Measurements from ENCODE around the gene KCTD6. TPM values are rescaled to one million over a fixed set of nuclear protein-coding genes. Genes with fewer than 3 reads are reported as not detected.

KCTD6 gene
- polyA plus RNA-seq, 1 experiment, result 13.7 TPM

DNA sequence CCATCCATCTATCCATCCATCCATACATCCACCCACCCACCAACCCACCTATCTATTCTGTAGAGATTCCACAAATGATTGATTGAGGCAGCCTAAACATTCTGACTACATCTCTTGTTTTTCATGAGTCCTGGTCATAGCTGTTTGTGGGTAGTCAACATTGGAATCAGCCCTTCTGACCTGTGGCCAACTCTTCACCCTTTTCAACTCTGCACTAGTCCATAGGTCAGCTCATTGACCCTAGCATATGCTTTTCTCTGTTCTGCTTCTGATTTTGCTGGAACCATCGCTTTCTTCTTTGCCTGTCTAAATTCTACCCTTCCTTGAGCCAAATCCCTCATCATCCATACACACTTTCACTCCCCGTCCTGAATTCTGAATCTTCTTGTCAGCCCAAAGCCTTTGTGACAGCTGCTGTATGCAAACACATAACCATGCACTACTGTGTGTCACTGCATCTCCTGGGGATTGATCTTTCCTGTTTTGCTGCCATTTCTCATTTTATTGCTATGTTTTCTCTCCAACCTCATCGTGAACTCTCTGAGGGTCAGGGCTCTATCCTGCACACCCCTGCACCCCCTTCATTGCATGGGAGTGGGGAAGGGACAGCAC, 16.8 kb upstream of the KCTD6 start:
- Histone ChIP-seq H3K27ac (ENCODE audit: low read depth, low read length) (no peak overlapping the region), H3K4me3 (ENCODE audit: low read depth, low read length) (no peak overlapping the region), H3K9me3 (ENCODE audit: control insufficient read depth, insufficient read depth, low read length) (peaks cover 2% of the 10 kb centered on the region; the same call in 1 of the 2 replicates), H3K27me3 (ENCODE audit: control insufficient read depth, insufficient read depth, low read length) (peaks cover 2% of the 10 kb centered on the region)
- ChIA-PET CTCF (interaction anchor here (1.1 to 1.2 kb wide), 2 partner anchors 11 to 169 kb away, joined by 3 to 5 read pairs; partner anchors contain the start of genes HTD2 and RPP14), POLR2A (no interaction called here)
- no peak for DNase-seq (ENCODE audit: low read depth, low spot score)
- TF ChIP-seq CTCF (IDR thresholded peaks at IDR 0.05; ENCODE audit: low read depth, low read length), result no peak

- Histone ChIP-seq H3K4me3 (ENCODE audit: low read depth, low read length) (no peak overlapping the region), H3K27me3 (ENCODE audit: control insufficient read depth, insufficient read depth, low read length) (peaks cover 2% of the 10 kb centered on the region), H3K27ac (ENCODE audit: low read depth, low read length) (no peak overlapping the region), H3K9me3 (ENCODE audit: control insufficient read depth, insufficient read depth, low read length) (peaks cover 6% of the 10 kb centered on the region)
- TF ChIP-seq CTCF (IDR thresholded peaks at IDR 0.05; ENCODE audit: low read depth, low read length), result no peak
- CTCF ChIA-PET, result no interaction called here
- DNase-seq (ENCODE audit: low read depth, low spot score), result no peak
- POLR2A ChIA-PET, result no interaction called here
Observed at GRCh38 chr3:58478781-58479180, 13.1 kb upstream of the KCTD6 start.

- peaks cover 2% of the 10 kb centered on the region for H3K27me3 ChIP-seq (ENCODE audit: control insufficient read depth, insufficient read depth, low read length)
- H3K4me3 ChIP-seq (ENCODE audit: low read depth, low read length), result no peak overlapping the region
- CTCF ChIA-PET, result interaction anchor here (1.6 to 4.0 kb wide), 2 partner anchors 11 to 17 kb away, joined by 5 to 16 read pairs; partner anchors contain the start of gene KCTD6
- no peak overlapping the region for H3K27ac ChIP-seq (ENCODE audit: low read depth, low read length)
- no peak for TF ChIP-seq CTCF (IDR thresholded peaks at IDR 0.05; ENCODE audit: low read depth, low read length)
- POLR2A ChIA-PET, result no interaction called here
- H3K9me3 ChIP-seq (ENCODE audit: control insufficient read depth, insufficient read depth, low read length), result peaks cover 6% of the 10 kb centered on the region
- no peak for DNase-seq (ENCODE audit: low read depth, low spot score)
Observed at GRCh38 chr3:58480309-58480708, 11.6 kb upstream of the KCTD6 start.

DNA sequence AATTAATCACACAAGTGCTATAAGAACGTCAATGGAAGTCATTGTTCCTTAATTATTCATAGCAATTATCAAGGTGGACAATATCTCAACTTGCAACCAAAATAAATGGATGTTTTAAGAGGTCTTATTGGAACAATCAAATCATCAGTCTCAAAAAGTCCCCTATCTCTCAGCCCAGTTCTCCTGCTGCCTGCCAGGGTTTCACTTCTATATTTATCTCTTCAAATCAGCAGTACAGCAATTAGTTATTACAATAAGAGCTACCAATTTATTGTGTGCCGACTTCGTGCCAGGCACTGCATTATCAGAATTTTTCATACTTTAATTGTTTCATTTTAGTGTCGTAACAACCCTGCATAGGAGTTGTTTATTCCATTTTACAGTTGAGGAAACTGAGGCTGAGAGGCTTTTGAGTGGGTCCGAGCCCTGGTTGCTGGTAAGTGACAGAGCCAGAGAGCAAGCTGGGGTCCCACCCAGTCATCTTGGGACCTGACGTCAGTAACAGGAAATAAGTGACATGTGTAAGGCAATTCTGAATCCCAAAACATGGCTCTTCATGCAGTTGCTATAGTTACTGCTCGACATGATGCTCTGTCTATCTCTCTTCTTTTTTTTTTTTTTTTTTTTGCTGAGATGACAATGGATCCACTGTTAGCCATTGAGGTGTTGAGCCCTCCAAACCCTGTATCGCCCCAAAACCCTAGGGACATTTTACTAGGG, 8.8 kb upstream of the KCTD6 start:
- no peak for TF ChIP-seq CTCF (IDR thresholded peaks at IDR 0.05; ENCODE audit: low read depth, low read length)
- no peak for DNase-seq (ENCODE audit: low read depth, low spot score)
- H3K9me3 ChIP-seq (ENCODE audit: control insufficient read depth, insufficient read depth, low read length), result peaks cover 6% of the 10 kb centered on the region
- peaks cover 2% of the 10 kb centered on the region for H3K27me3 ChIP-seq (ENCODE audit: control insufficient read depth, insufficient read depth, low read length)
- ChIA-PET POLR2A (interaction anchor here (0.6 kb wide), 1 partner anchor 8 kb away, joined by 4 read pairs; no protein-coding TSS in a partner anchor), CTCF (interaction anchor here (1.0 to 4.0 kb wide), 4 partner anchors 8 to 295 kb away, joined by 3 to 16 read pairs (median 4); partner anchors contain the start of gene KCTD6)
- no peak overlapping the region for H3K4me3 ChIP-seq (ENCODE audit: low read depth, low read length)
- H3K27ac ChIP-seq (ENCODE audit: low read depth, low read length), result no peak overlapping the region
